Type B pancreatic cell (in vitro differentiated cells): Measurements from ENCODE around the gene SYT7. TPM values are rescaled to one million over a fixed set of nuclear protein-coding genes. Genes with fewer than 3 reads are reported as not detected.
A peak's percentile ranks its signal among the peaks of the same experiment; 100 is the strongest.

Source experiments
- DNase-seq: peaks from one replicate; pipeline ENCODE4 v3.0.0; 2021; ENCODE audit warnings: mixed read lengths; ENCODE audit not compliant: unreplicated experiment; ENCODE audit errors: extremely low spot score
- H3K27ac Mint-ChIP-seq: 2 replicates; pipeline ENCODE4 v1.8.0; 2021; ENCODE audit warnings: mild to moderate bottlenecking, mixed read lengths
- H3K27me3 Mint-ChIP-seq: 2 replicates; pipeline ENCODE4 v1.8.0; 2021; ENCODE audit warnings: mixed read lengths
- H3K36me3 Mint-ChIP-seq: 2 replicates; pipeline ENCODE4 v1.8.0; 2021; ENCODE audit warnings: mixed read lengths
- H3K4me1 Mint-ChIP-seq: one replicate; pipeline ENCODE4 v1.8.0; 2021; ENCODE audit warnings: mixed read lengths; ENCODE audit not compliant: unreplicated experiment
- H3K4me3 Mint-ChIP-seq: 2 replicates; pipeline ENCODE4 v1.8.0; 2021; ENCODE audit warnings: mild to moderate bottlenecking, mixed read lengths
- H3K9me3 Mint-ChIP-seq: 2 replicates; pipeline ENCODE4 v1.8.0; 2021; ENCODE audit warnings: mixed read lengths
- total RNA-seq: library from RNA; stranded (reverse); gene quantifications from 2 replicates; pipeline ENCODE4 v1.2.1, GENCODE V29; 2021; ENCODE audit warnings: low replicate concordance
- TF ChIP-seq, protein P1 (sequence below): fragments of 200-600 bp; sonication (generic); conservative IDR thresholded peaks from 2 replicates; pipeline ENCODE4 v1.5.0; 2021; ENCODE audit warnings: antibody characterized with exemption, mild to moderate bottlenecking

SYT7 gene
- total RNA-seq, 1 donor from 2014 or later = 26.5 TPM

GRCh38 chr11:61611309-61611708 lies 30.4 kb upstream of the SYT7 start:
- H3K27me3 Mint-ChIP-seq = peaks cover 2% of the 10 kb centered on the region
- no peak overlapping the region for H3K4me3 Mint-ChIP-seq
- no peak for DNase-seq
- H3K36me3 Mint-ChIP-seq = no peaks in the 10 kb centered on the region
- H3K4me1 Mint-ChIP-seq = peaks cover 30% of the 10 kb centered on the region
- no peaks in the 10 kb centered on the region for H3K9me3 Mint-ChIP-seq
- TF ChIP-seq, protein P1, sequence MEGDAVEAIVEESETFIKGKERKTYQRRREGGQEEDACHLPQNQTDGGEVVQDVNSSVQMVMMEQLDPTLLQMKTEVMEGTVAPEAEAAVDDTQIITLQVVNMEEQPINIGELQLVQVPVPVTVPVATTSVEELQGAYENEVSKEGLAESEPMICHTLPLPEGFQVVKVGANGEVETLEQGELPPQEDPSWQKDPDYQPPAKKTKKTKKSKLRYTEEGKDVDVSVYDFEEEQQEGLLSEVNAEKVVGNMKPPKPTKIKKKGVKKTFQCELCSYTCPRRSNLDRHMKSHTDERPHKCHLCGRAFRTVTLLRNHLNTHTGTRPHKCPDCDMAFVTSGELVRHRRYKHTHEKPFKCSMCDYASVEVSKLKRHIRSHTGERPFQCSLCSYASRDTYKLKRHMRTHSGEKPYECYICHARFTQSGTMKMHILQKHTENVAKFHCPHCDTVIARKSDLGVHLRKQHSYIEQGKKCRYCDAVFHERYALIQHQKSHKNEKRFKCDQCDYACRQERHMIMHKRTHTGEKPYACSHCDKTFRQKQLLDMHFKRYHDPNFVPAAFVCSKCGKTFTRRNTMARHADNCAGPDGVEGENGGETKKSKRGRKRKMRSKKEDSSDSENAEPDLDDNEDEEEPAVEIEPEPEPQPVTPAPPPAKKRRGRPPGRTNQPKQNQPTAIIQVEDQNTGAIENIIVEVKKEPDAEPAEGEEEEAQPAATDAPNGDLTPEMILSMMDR = no peak
- no peak overlapping the region for H3K27ac Mint-ChIP-seq

GRCh38 chr11:61610905-61611304 lies 30.0 kb upstream of the SYT7 start:
- Mint-ChIP-seq H3K4me3 (no peak overlapping the region), H3K27ac (no peak overlapping the region), H3K4me1 (peaks cover 30% of the 10 kb centered on the region), H3K27me3 (peaks cover 2% of the 10 kb centered on the region), H3K36me3 (no peaks in the 10 kb centered on the region), H3K9me3 (no peaks in the 10 kb centered on the region)
- TF ChIP-seq, protein P1 = no peak
- no peak for DNase-seq

GRCh38 chr11:61609980-61610366 lies 29.1 kb upstream of the SYT7 start:
- peak overlapping the region; percentile 26 for H3K4me3 Mint-ChIP-seq
- peak overlapping the region; percentile 64 for H3K27ac Mint-ChIP-seq
- TF ChIP-seq, protein P1 = peak; percentile 30
- H3K36me3 Mint-ChIP-seq = no peaks in the 10 kb centered on the region
- H3K9me3 Mint-ChIP-seq = no peaks in the 10 kb centered on the region
- H3K4me1 Mint-ChIP-seq = peaks cover 30% of the 10 kb centered on the region
- H3K27me3 Mint-ChIP-seq = peaks cover 6% of the 10 kb centered on the region
- DNase-seq = no peak

DNA sequence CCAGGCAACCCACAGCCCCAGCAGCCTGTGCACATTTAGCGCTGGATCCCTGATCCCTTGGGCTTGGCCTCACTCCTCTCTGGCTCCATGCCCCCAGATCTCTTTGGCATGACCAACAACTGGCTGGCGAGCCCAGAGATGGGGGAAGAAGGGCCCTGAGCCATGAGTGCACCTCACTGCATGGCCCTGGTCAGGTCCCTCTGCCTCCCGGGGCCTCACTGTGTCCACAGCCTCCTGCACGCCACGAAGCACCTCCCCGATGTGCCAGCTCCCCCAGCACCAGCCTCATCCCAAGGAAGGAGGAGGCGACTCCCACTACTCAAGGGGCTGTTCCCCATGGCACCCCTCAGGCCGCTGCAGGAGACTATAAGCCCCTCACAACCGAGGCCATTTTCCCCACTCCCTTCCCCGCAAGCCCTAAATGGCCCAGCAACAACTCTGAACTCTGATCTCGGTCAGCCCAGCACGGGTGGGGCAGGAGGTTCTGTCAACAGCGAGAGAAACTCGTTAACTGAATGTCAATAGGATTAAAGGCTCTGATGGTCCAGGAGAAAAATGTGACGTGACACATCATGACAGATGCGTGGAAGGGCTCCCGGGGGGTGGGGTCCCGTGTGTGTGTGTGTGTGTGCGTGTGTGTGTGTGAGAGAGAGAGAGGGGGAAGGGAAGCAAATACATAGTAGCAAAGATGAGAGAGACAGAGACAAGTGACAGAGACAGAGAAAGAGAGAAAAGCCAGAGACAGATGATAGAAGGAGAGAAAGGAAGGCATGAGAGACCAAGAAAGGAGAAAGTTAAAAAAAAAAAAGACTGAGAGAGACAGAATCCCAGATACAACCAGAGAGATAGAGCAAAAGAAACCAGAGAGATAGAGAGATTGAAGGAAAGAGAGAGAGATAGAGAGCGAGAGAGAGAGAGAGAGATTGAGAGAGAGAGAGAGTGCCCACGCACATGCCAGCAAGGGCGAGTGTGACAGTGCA lies 28.4 kb upstream of the SYT7 start:
- peak overlapping the region; percentile 26 for H3K4me3 Mint-ChIP-seq
- H3K36me3 Mint-ChIP-seq = no peaks in the 10 kb centered on the region
- H3K27ac Mint-ChIP-seq = peak overlapping the region; percentile 64
- peaks cover 6% of the 10 kb centered on the region for H3K27me3 Mint-ChIP-seq
- TF ChIP-seq, protein P1 = no peak
- no peaks in the 10 kb centered on the region for H3K9me3 Mint-ChIP-seq
- DNase-seq = no peak
- peaks cover 28% of the 10 kb centered on the region for H3K4me1 Mint-ChIP-seq

- DNase-seq = no peak
- Mint-ChIP-seq H3K27ac (peak overlapping the region; percentile 58), H3K4me3 (no peak overlapping the region), H3K27me3 (peaks cover 6% of the 10 kb centered on the region), H3K9me3 (no peaks in the 10 kb centered on the region), H3K4me1 (peaks cover 21% of the 10 kb centered on the region), H3K36me3 (no peaks in the 10 kb centered on the region)
- TF ChIP-seq, protein P1 = no peak
These were observed 27.2 kb upstream of the SYT7 start for GRCh38 chr11:61607920-61608599.
